SK-N-MC (cell line): ENCODE results near the gene MON2.

ENCODE experiments used
- EZH2 ChIP-seq: fragments of 200-600 bp; sonication (generic); IDR thresholded peaks from one replicate; pipeline ENCODE4 v1.6.1; 2017; ENCODE audit warnings: antibody characterized with exemption
- POLR2AphosphoS5 ChIP-seq: IDR thresholded peaks from 2 replicates; pipeline ENCODE4 v1.6.1; 2012; ENCODE audit warnings: mild to moderate bottlenecking, low read depth, low read length, borderline replicate concordance

DNA sequence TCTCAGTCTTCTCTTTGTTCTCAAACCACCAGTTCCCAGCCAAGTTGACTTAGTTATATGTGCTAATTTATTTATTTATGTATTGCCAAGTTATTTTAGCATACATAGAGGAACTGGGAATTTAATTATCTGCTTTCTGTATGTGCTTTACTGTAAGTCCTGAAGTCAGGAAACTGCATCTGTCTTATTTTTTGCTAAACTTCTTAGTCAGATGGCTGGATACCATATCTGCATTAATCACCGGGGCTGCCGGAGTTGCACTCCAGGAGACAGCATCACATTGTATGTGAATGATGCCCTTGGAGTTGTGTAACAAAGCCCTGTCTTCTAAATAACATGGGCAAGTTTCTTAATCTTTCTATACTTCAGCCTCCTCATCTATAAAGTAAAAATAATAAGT lies 96.2 kb downstream of the MON2 start:
- TF ChIP-seq EZH2 (no peak), POLR2AphosphoS5 (no peak)
